Chondrocyte (in vitro differentiated cells): ENCODE data around the gene C13orf46. TPM values are rescaled to one million over a fixed set of nuclear protein-coding genes. Genes with fewer than 3 reads are reported as not detected.

Source experiments
- DNase-seq: peaks from one replicate; pipeline ENCODE4 v3.0.0; 2021; ENCODE audit warnings: mixed read lengths, low spot score
- H3K27ac Mint-ChIP-seq: one replicate; pipeline ENCODE4 v1.8.0; 2021; ENCODE audit warnings: mild to moderate bottlenecking, moderate library complexity, mixed read lengths; ENCODE audit not compliant: unreplicated experiment
- H3K27me3 Mint-ChIP-seq: 2 replicates; pipeline ENCODE4 v1.8.0; 2021; ENCODE audit warnings: low read depth, mixed read lengths
- H3K36me3 Mint-ChIP-seq: 2 replicates; pipeline ENCODE4 v1.8.0; 2021; ENCODE audit warnings: low read depth, mixed read lengths
- H3K4me1 Mint-ChIP-seq: 2 replicates; pipeline ENCODE4 v1.8.0; 2021; ENCODE audit warnings: low read depth, mild to moderate bottlenecking, mixed read lengths
- H3K4me3 Mint-ChIP-seq: one replicate; pipeline ENCODE4 v1.8.0; 2021; ENCODE audit warnings: mild to moderate bottlenecking, moderate library complexity, mixed read lengths; ENCODE audit not compliant: unreplicated experiment
- H3K9me3 Mint-ChIP-seq: 2 replicates; pipeline ENCODE4 v1.8.0; 2021; ENCODE audit warnings: low read depth, mixed read lengths
- CTCF ChIP-seq: fragments of 200-600 bp; sonication (generic); IDR thresholded peaks from 2 replicates; pipeline ENCODE4 v1.5.0; 2021; ENCODE audit warnings: antibody characterized with exemption, mild to moderate bottlenecking, moderate library complexity
- long read RNA-seq: library from polyadenylated mRNA; stranded (forward); transcript quantifications from one replicate; pipeline ENCODE4 v2.0.0, GENCODE V29; 2021
- total RNA-seq: library from RNA; stranded (reverse); gene quantifications from 3 replicates; pipeline ENCODE4 v1.2.1, GENCODE V29; 2021

The C13orf46 gene
- total RNA-seq, result 1.7 to 2.2 TPM (median 2.0 TPM) in 3 replicates
- long read RNA-seq, result 0 reads

- H3K4me1 Mint-ChIP-seq, result peaks cover 22% of the 10 kb centered on the region
- TF ChIP-seq CTCF, result no peak
- H3K9me3 Mint-ChIP-seq, result no peaks in the 10 kb centered on the region
- no peak within 1 kb of the TSS for H3K4me3 Mint-ChIP-seq
- no peak within 1 kb of the TSS for H3K27ac Mint-ChIP-seq
- no peaks in the 10 kb centered on the region for H3K27me3 Mint-ChIP-seq
- peaks cover 5% of the 10 kb centered on the region for H3K36me3 Mint-ChIP-seq
- DNase-seq, result peak; percentile 84
Observed at GRCh38 chr13:113973218-113974164, at the start of gene C13orf46. TSS of gene C13orf46 (minus strand) at chr13:113974076. CDS start at chr13:113973997, 79 bp downstream.

DNA sequence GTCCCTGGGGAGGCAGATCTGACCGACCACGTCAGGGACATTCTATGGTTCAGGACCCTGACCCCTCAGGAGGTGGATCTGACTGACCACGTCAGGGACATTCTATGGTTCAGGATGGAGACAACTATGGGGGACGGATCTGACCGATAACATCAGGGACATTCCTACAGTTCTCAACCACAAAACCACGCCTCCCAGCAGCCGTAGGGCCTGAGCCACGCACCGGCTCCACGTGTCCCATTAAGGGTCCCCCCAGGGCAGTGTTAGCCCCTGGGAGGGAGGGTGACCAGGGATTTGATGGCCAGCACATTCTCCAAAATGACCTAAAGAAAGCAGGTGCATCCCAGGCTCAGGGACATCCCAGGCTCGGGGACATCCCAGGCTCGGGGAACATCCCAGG lies 49.0 kb upstream of the C13orf46 start:
- no peaks in the 10 kb centered on the region for H3K27me3 Mint-ChIP-seq
- no peak overlapping the region for H3K4me3 Mint-ChIP-seq
- H3K27ac Mint-ChIP-seq, result no peak overlapping the region

GRCh38 chr13:114022309-114022669 lies 48.4 kb upstream of the C13orf46 start:
- no peaks in the 10 kb centered on the region for H3K27me3 Mint-ChIP-seq
- H3K9me3 Mint-ChIP-seq, result no peaks in the 10 kb centered on the region
- H3K36me3 Mint-ChIP-seq, result peaks cover 18% of the 10 kb centered on the region
- H3K4me3 Mint-ChIP-seq, result no peak overlapping the region
- TF ChIP-seq CTCF, result no peak
- peaks cover 23% of the 10 kb centered on the region for H3K4me1 Mint-ChIP-seq
- no peak for DNase-seq
- no peak overlapping the region for H3K27ac Mint-ChIP-seq

More for the DNA sequence above, 49.0 kb upstream of the C13orf46 start:
- Mint-ChIP-seq H3K4me1 (peaks cover 29% of the 10 kb centered on the region), H3K36me3 (peaks cover 18% of the 10 kb centered on the region), H3K9me3 (no peaks in the 10 kb centered on the region)
- no peak for TF ChIP-seq CTCF
- no peak for DNase-seq

DNA sequence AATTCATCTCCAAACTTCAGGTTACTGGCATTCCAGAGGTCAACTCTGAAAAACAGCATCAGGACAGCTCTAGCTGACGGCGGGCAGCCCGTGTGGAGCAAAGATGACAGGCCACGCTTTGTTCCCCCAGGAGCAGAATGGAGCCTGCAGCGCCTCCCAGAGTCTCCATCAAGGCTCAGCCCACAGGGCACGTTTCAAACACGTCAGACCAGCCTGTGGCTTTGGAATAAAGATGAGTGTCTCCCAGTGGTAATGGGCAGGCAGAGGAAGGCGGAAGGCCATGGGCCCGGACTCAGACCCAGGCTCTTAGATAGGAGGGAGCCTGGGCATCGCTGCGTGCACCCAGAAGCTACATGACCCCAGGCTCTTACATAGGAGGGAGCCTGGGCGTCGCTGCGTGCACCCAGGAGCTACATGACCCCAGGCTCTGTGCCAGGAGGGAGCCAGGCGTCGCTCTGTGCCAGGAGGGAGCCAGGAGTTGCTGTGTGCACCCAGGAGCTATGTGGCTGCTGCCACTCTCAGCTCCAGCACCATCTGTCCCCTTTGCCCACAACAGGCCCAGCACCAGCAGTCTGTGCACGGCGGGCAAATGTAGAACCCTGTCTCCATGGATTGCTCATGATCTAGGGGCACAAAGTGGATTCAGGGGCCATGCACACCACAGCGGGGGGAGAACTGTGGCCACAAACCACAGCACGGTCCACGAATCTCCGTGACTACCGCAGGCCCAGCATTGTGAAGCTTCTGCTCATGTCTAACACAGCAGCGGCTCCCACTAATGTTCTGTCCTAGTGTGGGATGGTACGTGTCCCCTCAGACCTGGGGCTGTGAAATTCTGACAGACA lies 47.8 kb upstream of the C13orf46 start:
- H3K4me3 Mint-ChIP-seq, result no peak overlapping the region
- peaks cover 19% of the 10 kb centered on the region for H3K36me3 Mint-ChIP-seq
- no peaks in the 10 kb centered on the region for H3K27me3 Mint-ChIP-seq
- H3K4me1 Mint-ChIP-seq, result peaks cover 17% of the 10 kb centered on the region
- H3K9me3 Mint-ChIP-seq, result no peaks in the 10 kb centered on the region
- no peak overlapping the region for H3K27ac Mint-ChIP-seq
- DNase-seq, result no peak
- TF ChIP-seq CTCF, result no peak
